IMR-90 (cell line): ENCODE measurements around the gene PDGFA. TPM values are rescaled to one million over a fixed set of nuclear protein-coding genes. Genes with fewer than 3 reads are reported as not detected.

ENCODE experiments used
- ATAC-seq: fragments of 200-7000 bp; cut with Tn5 transposase; 2 replicates; pipeline ENCODE4 v1.9.1; 2020; ENCODE audit warnings: low read depth, mild to moderate bottlenecking, moderate library complexity
- BruUV-seq: library from RNA; stranded (reverse); fragments of 400-500 nt; replicated peaks from 2 replicates; lab custom pipeline; 2021; lab: Mats Ljungman, UMichigan
- CTCF ChIA-PET: fragments of 300-600 bp; formaldehyde crosslinking; extraction: SDS; loops from one replicate; lab custom pipeline; 2021; ENCODE audit warnings: antibody characterized with exemption; lab: Yijun Ruan, JAX
- POLR2A ChIA-PET: fragments of 300-600 bp; sonication (Branson Sonifier 250); formaldehyde crosslinking; loops from one replicate; lab custom pipeline; 2022; ENCODE audit warnings: antibody characterized with exemption; ENCODE audit not compliant: unreplicated experiment; lab: Charles Lee
- DNase-seq: peaks from one replicate; pipeline ENCODE4 v3.0.0; 2013
- H2AFZ ChIP-seq: replicated peaks from 2 replicates; pipeline ENCODE3; 2013; ENCODE audit warnings: low read length, mild to moderate bottlenecking; ENCODE audit not compliant: poor library complexity
- H2AK5ac ChIP-seq: 2 replicates; pipeline ENCODE4 v1.6.1; 2013; ENCODE audit warnings: low read depth, low read length, inconsistent platforms
- H2AK9ac ChIP-seq: replicated peaks from 2 replicates; pipeline ENCODE3; 2013; ENCODE audit warnings: mild to moderate bottlenecking, low read depth, low read length, moderate library complexity; ENCODE audit not compliant: poor library complexity
- H2BK120ac ChIP-seq: 2 replicates; pipeline ENCODE4 v1.6.1; 2013; ENCODE audit warnings: low read depth, low read length, inconsistent platforms
- H2BK15ac ChIP-seq: 3 replicates; pipeline ENCODE4 v1.6.1; 2013; ENCODE audit warnings: low read depth, low read length, inconsistent platforms
- H2BK20ac ChIP-seq: 2 replicates; pipeline ENCODE4 v1.6.1; 2013; ENCODE audit warnings: low read depth, mild to moderate bottlenecking, inconsistent platforms, low read length, moderate library complexity
- H2BK5ac ChIP-seq: 2 replicates; pipeline ENCODE4 v1.6.1; 2013; ENCODE audit warnings: mild to moderate bottlenecking, low read depth, low read length, inconsistent platforms; ENCODE audit not compliant: poor library complexity, severe bottlenecking
- H3K14ac ChIP-seq: replicated peaks from 2 replicates; pipeline ENCODE4 v1.6.1; 2013; ENCODE audit warnings: low read depth, low read length, inconsistent platforms
- H3K18ac ChIP-seq: 2 replicates; pipeline ENCODE4 v1.6.1; 2013; ENCODE audit warnings: low read depth, low read length, control low read depth
- H3K23ac ChIP-seq: 2 replicates; pipeline ENCODE4 v1.6.1; 2013; ENCODE audit warnings: low read depth, low read length, inconsistent platforms
- H3K27ac ChIP-seq: 2 replicates; pipeline ENCODE4 v1.5.1; 2013; ENCODE audit warnings: mild to moderate bottlenecking, control low read depth, low read length; ENCODE audit not compliant: insufficient read depth
- H3K27me3 ChIP-seq: 2 replicates; pipeline ENCODE4 v1.6.1; 2013; ENCODE audit warnings: low read length; ENCODE audit not compliant: control insufficient read depth, insufficient read depth
- H3K36me3 ChIP-seq: 2 replicates; pipeline ENCODE4 v1.6.1; 2013; ENCODE audit warnings: low read length, mixed read lengths; ENCODE audit not compliant: control insufficient read depth, insufficient read depth
- H3K4ac ChIP-seq: 2 replicates; pipeline ENCODE4 v1.6.1; 2013; ENCODE audit warnings: low read depth, low read length, inconsistent platforms
- H3K4me1 ChIP-seq: 2 replicates; pipeline ENCODE4 v1.6.1; 2013; ENCODE audit warnings: low read length, mixed read lengths; ENCODE audit not compliant: control insufficient read depth, insufficient read depth
- H3K4me2 ChIP-seq: 2 replicates; pipeline ENCODE4 v1.6.1; 2013; ENCODE audit warnings: low read depth, mild to moderate bottlenecking, control low read depth, low read length, moderate library complexity
- H3K4me3 ChIP-seq: 2 replicates; pipeline ENCODE4 v1.5.1; 2013; ENCODE audit warnings: low read depth, mild to moderate bottlenecking, control low read depth, low read length, moderate library complexity; ENCODE audit not compliant: insufficient read depth
- H3K56ac ChIP-seq: 2 replicates; pipeline ENCODE4 v1.6.1; 2013; ENCODE audit warnings: low read length, inconsistent platforms; ENCODE audit not compliant: insufficient read depth; ENCODE audit errors: extremely low read depth
- H3K79me1 ChIP-seq, 2 experiments: 2 replicates each; pipeline ENCODE4 v1.6.1; 2013; ENCODE audit warnings: low read length in 2 of 2, inconsistent platforms in 1 of 2, low read depth in 1 of 2
- H3K9ac ChIP-seq: 2 replicates; pipeline ENCODE4 v1.6.1; 2013; ENCODE audit warnings: low read depth, low read length, control low read depth
- H3K9me1 ChIP-seq: 2 replicates; pipeline ENCODE4 v1.6.1; 2013; ENCODE audit warnings: low read length, inconsistent platforms; ENCODE audit not compliant: insufficient read depth
- H3K9me3 ChIP-seq: 2 replicates; pipeline ENCODE4 v1.6.1; 2013; ENCODE audit warnings: low read length; ENCODE audit not compliant: control insufficient read depth, insufficient read depth
- H4K20me1 ChIP-seq: 2 replicates; pipeline ENCODE4 v1.6.1; 2013; ENCODE audit warnings: low read length, inconsistent platforms; ENCODE audit not compliant: insufficient read depth
- H4K5ac ChIP-seq: 2 replicates; pipeline ENCODE4 v1.6.1; 2013; ENCODE audit warnings: mild to moderate bottlenecking, low read depth, low read length, control low read depth
- H4K8ac ChIP-seq, 2 experiments: 2 replicates each; pipeline ENCODE4 v1.6.1; 2013; ENCODE audit warnings: low read depth in 2 of 2, low read length in 2 of 2, control low read depth in 1 of 2, inconsistent platforms in 1 of 2
- H4K91ac ChIP-seq: 2 replicates; pipeline ENCODE4 v1.6.1; 2013; ENCODE audit warnings: low read depth, low read length, inconsistent platforms; ENCODE audit not compliant: insufficient read depth
- CEBPB ChIP-seq: IDR thresholded peaks from 2 replicates; pipeline ENCODE4 v1.6.1; 2012; ENCODE audit warnings: low read depth, low read length, improper control_type of control experiment
- CHD1 ChIP-seq: IDR thresholded peaks from 2 replicates; pipeline ENCODE4 v1.6.1; 2012; ENCODE audit warnings: low read depth, low read length, improper control_type of control experiment
- CTCF ChIP-seq: conservative IDR thresholded peaks from 2 replicates; pipeline ENCODE4 v1.5.1; 2012; ENCODE audit warnings: mild to moderate bottlenecking, low read depth, low read length, improper control_type of control experiment
- ELK1 ChIP-seq: fragments of 150-350 bp; IDR thresholded peaks from 2 replicates; pipeline ENCODE4 v1.6.1; 2016; ENCODE audit warnings: low read depth, mild to moderate bottlenecking, low read length, moderate library complexity, borderline replicate concordance
- FOS ChIP-seq: fragments of 150-350 bp; IDR thresholded peaks from 2 replicates; pipeline ENCODE4 v1.6.1; 2016; ENCODE audit warnings: low read depth, low read length
- MAFK ChIP-seq: IDR thresholded peaks from 2 replicates; pipeline ENCODE4 v1.6.1; 2012; ENCODE audit warnings: low read depth, low read length, improper control_type of control experiment
- MAZ ChIP-seq: IDR thresholded peaks from 2 replicates; pipeline ENCODE4 v1.6.1; 2012; ENCODE audit warnings: low read depth, mild to moderate bottlenecking, low read length, improper control_type of control experiment, moderate library complexity, borderline replicate concordance
- NFE2L2 ChIP-seq: fragments of 150-350 bp; IDR thresholded peaks from 2 replicates; pipeline ENCODE4 v1.6.1; 2016; ENCODE audit warnings: low read depth, mild to moderate bottlenecking, low read length
- RAD21 ChIP-seq: IDR thresholded peaks from 2 replicates; pipeline ENCODE4 v1.6.1; 2012; ENCODE audit warnings: low read length, improper control_type of control experiment
- RFX5 ChIP-seq: IDR thresholded peaks from 2 replicates; pipeline ENCODE4 v1.8.0; 2012; ENCODE audit warnings: low read depth, mild to moderate bottlenecking, low read length, moderate library complexity
- WGBS, 2 experiments: methylation state at CpG; one replicate each; pipeline versions ENCODE4 v1.1.5 to v1.1.7; 2013; ENCODE audit warnings: missing lambda C conversion rate in 2 of 2; ENCODE audit not compliant: insufficient read length in 1 of 2; ENCODE audit errors: extremely low coverage in 2 of 2; 5-methylcytosine and 5-hydroxymethylcytosine counted together
- dilution Hi-C: fragments of 300-500 bp; cut with HindIII; formaldehyde crosslinking; loops from one replicate; pipeline ENCODE4 v1.14.3; 2018; ENCODE audit warnings: low sequenced_read_pairs; ENCODE audit not compliant: unreplicated experiment
- in situ Hi-C: fragments of 300-500 bp; cut with MboI; formaldehyde crosslinking; loops from 3 replicates; pipeline ENCODE4 v1.14.3; 2019; ENCODE audit warnings: low sequenced_read_pairs, inconsistent platforms, mixed read lengths
- intact Hi-C: fragments of 100-400 bp; cut with micrococcal nuclease; formaldehyde crosslinking; loops from 2 replicates; pipeline ENCODE4 v1.10.0; 2022
- polyA plus RNA-seq, 3 experiments: library from polyadenylated mRNA; depleted of rRNA; stranded (reverse); fragments of >200 nt; gene quantifications; 2 replicates each; pipeline ENCODE4 v1.2.3, GENCODE V29; 2012; ENCODE audit warnings: low replicate concordance in 1 of 3
- total RNA-seq: library from RNA; depleted of rRNA; stranded (reverse); fragments of >200 nt; gene quantifications from 2 replicates; pipeline ENCODE4 v1.2.3, GENCODE V29; 2012
- TF ChIP-seq, protein P1 (sequence below): fragments of 150-350 bp; IDR thresholded peaks from 2 replicates; pipeline ENCODE4 v1.6.1; 2017; ENCODE audit warnings: mild to moderate bottlenecking, antibody characterized with exemption, low read length, low read depth

Gene PDGFA
- total and polyA plus RNA-seq, 2 of the 4 experiments (the other 2 are of a cell fraction) = 3.3 to 3.8 TPM

GRCh38 chr7:532379-533143, 12.9 kb upstream of the PDGFA start (continued):
- TF ChIP-seq, protein P1, sequence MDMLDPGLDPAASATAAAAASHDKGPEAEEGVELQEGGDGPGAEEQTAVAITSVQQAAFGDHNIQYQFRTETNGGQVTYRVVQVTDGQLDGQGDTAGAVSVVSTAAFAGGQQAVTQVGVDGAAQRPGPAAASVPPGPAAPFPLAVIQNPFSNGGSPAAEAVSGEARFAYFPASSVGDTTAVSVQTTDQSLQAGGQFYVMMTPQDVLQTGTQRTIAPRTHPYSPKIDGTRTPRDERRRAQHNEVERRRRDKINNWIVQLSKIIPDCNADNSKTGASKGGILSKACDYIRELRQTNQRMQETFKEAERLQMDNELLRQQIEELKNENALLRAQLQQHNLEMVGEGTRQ = no peak

DNA sequence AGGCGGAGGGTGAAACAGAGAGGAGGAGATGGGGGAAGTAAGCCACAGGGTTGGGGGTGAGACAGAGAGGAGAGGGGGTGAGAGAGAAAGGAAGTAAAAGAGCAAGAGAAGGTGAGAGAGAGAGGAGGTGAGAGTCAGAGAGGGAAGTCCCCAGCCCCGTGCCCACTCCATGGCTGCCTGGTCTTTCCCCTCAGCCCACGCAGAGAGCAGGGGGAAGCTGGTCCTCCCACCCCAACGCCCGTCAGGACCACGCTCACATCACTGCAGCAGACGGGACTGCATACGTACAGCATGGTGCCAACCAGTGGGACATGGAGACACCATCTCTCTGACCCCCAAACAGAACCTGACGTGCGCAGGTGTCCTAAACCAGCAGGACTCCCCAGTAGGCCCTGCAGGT, 12.1 kb upstream of the PDGFA start:
- H4K8ac ChIP-seq = no peak overlapping the region
- DNase-seq (no peak), ATAC-seq (no peak)
- H2AK5ac ChIP-seq = no peak overlapping the region
- CTCF ChIA-PET = no interaction called here
- no peak overlapping the region for H3K23ac ChIP-seq
- BruUV-seq = no TSS peak
- no peaks in the 10 kb centered on the region for H3K4me1 ChIP-seq
- peaks cover 28% of the 10 kb centered on the region for H3K27me3 ChIP-seq
- no peak overlapping the region for H3K4ac ChIP-seq
- intact Hi-C loops (no loop called here), dilution Hi-C loops (no loop called here), in situ Hi-C loops (loop anchor here (10.0 kb wide), 1 partner anchor 343 kb away; the partner anchor contains the start of gene GET4)
- H3K9ac ChIP-seq = no peak overlapping the region
- no CpG with 5 or more reads among the region's 10 CpGs for WGBS, 2 experiments
- H2BK120ac ChIP-seq = no peak overlapping the region
- H3K9me1 ChIP-seq = no peaks in the 10 kb centered on the region
- H4K20me1 ChIP-seq = no peaks in the 10 kb centered on the region
- no peak overlapping the region for H3K27ac ChIP-seq
- no peak overlapping the region for H2AK9ac ChIP-seq
- H4K91ac ChIP-seq = no peak overlapping the region
- no peaks in the 10 kb centered on the region for H3K79me1 ChIP-seq
- no peak overlapping the region for H2BK15ac ChIP-seq
- no peak overlapping the region for H4K5ac ChIP-seq
- H3K4me3 ChIP-seq = no peak overlapping the region
- H2BK20ac ChIP-seq = no peak overlapping the region
- H3K56ac ChIP-seq = no peak overlapping the region
- H2AFZ ChIP-seq = no peak overlapping the region
- no peak overlapping the region for H3K14ac ChIP-seq
- 0 out of 2 replicates have a peak, but pooled peaks cover 3% of the 10 kb centered on the region for H3K9me3 ChIP-seq
- no peak overlapping the region for H3K4me2 ChIP-seq
- POLR2A ChIA-PET = no interaction called here
- H3K36me3 ChIP-seq = no peaks in the 10 kb centered on the region
- no peak overlapping the region for H2BK5ac ChIP-seq
- no peak overlapping the region for H3K18ac ChIP-seq
- TF ChIP-seq CEBPB = no peak
- TF ChIP-seq FOS = no peak
- TF ChIP-seq MAZ = no peak
- TF ChIP-seq, protein P1 = no peak
- no peak for TF ChIP-seq CHD1
- no peak for TF ChIP-seq NFE2L2
- TF ChIP-seq RAD21 = no peak
- no peak for TF ChIP-seq CTCF
- TF ChIP-seq RFX5 = no peak
- TF ChIP-seq ELK1 = no peak
- no peak for TF ChIP-seq MAFK
